Natural killer cell (primary cell): ENCODE results near the gene NDUFS6. TPM values are rescaled to one million over a fixed set of nuclear protein-coding genes. Genes with fewer than 3 reads are reported as not detected.

Source experiments
- ATAC-seq, 3 donors: fragments of 150-1000 bp in 2 of 3; fragments of 200-7000 bp in 1 of 3; cut with Tn5 transposase; 1 replicate in 1 of 3; 2 replicates in 2 of 3; pipeline ENCODE4 v1.10.0; 2021; ENCODE audit warnings: mild to moderate bottlenecking in 2 of 3, moderate library complexity in 2 of 3
- DNase-seq, 2 donors: peaks; one replicate each; pipeline versions ENCODE4 v3.0.0 to v3.0.0-alpha.2; 2013 to 2021; ENCODE audit warnings: mixed read lengths in 1 of 2
- H3K27ac ChIP-seq: one replicate; pipeline ENCODE4 v1.5.1; 2013; ENCODE audit warnings: mild to moderate bottlenecking, low read length
- H3K27me3 ChIP-seq: one replicate; pipeline ENCODE4 v1.6.1; 2013; ENCODE audit warnings: low read length; ENCODE audit not compliant: control insufficient read depth, insufficient read depth
- H3K36me3 ChIP-seq: one replicate; pipeline ENCODE4 v1.6.1; 2013; ENCODE audit warnings: low read length; ENCODE audit not compliant: control insufficient read depth, insufficient read depth
- H3K4me1 ChIP-seq: one replicate; pipeline ENCODE4 v1.6.1; 2013; ENCODE audit warnings: low read length; ENCODE audit not compliant: control insufficient read depth, insufficient read depth
- H3K4me3 ChIP-seq: one replicate; pipeline ENCODE4 v1.5.1; 2013; ENCODE audit warnings: low read length
- H3K9me3 ChIP-seq: one replicate; pipeline ENCODE4 v1.6.1; 2013; ENCODE audit warnings: low read length; ENCODE audit not compliant: control insufficient read depth, insufficient read depth
- H3K27ac Mint-ChIP-seq, 2 donors: one replicate each; pipeline ENCODE4 v1.8.0; 2022; ENCODE audit warnings: mild to moderate bottlenecking in 2 of 2, mixed read lengths in 2 of 2, moderate library complexity in 1 of 2
- H3K27me3 Mint-ChIP-seq, 2 donors: one replicate each; pipeline ENCODE4 v1.8.0; 2022; ENCODE audit warnings: low read depth in 2 of 2, mixed read lengths in 2 of 2
- H3K36me3 Mint-ChIP-seq: one replicate; pipeline ENCODE4 v1.8.0; 2022; ENCODE audit warnings: mixed read lengths
- H3K4me1 Mint-ChIP-seq, 2 donors: one replicate each; pipeline ENCODE4 v1.8.0; 2022; ENCODE audit warnings: mixed read lengths in 2 of 2
- H3K4me3 Mint-ChIP-seq: one replicate; pipeline ENCODE4 v1.8.0; 2022; ENCODE audit warnings: mild to moderate bottlenecking, moderate library complexity, mixed read lengths
- H3K9me3 Mint-ChIP-seq, 2 donors: one replicate each; pipeline ENCODE4 v1.8.0; 2022; ENCODE audit warnings: mixed read lengths in 2 of 2
- WGBS: methylation state at CpG from one replicate; pipeline ENCODE4 v1.1.7; 2013; ENCODE audit warnings: missing lambda C conversion rate; ENCODE audit not compliant: insufficient coverage; 5-methylcytosine and 5-hydroxymethylcytosine counted together
- intact Hi-C: fragments of 100-400 bp; cut with micrococcal nuclease; formaldehyde crosslinking; loops from one replicate; pipeline ENCODE4 v1.14.2; 2022
- total RNA-seq, 4 donors: library from RNA; stranded (reverse); fragments of 120-200 nt in 1 of 4; gene quantifications; one replicate each; pipeline versions ENCODE4 v1.2.3 to v1.2.4, GENCODE V29; 2013 to 2022
- TF ChIP-seq, protein P1 (sequence below): fragments of 200-600 bp; IDR thresholded peaks from one replicate; pipeline ENCODE4 v1.8.0; 2022; ENCODE audit warnings: antibody characterized with exemption

NDUFS6 gene
- total RNA-seq, 3 donors from 2014 or later (not counting 1 experiment from before 2014, with no cell fraction given) = 19.2 to 25.9 (median 22.5) TPM

DNA sequence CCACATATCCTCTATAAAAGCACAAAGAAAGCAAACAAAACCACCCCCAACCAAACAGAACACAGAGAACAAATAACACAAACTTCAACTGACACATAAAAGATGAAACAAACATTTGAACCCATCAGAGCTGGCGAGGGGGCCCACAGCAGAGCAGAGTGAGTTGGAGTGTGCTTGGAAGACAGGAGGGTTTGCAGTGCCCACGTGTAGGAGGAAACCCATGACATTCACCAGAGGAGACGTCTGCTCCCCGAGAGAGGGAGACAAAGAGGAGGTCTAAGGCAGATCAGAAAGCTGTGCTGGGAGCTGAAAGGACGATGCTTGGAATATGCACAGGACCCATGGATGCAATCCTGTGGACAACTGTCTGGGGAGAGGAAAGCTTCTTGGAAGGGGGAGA, 28.6 kb upstream of the NDUFS6 start:
- intact Hi-C loops = no loop called here
- Mint-ChIP-seq H3K4me1 (no peaks in the 10 kb centered on the region), H3K9me3 (no peaks in the 10 kb centered on the region), H3K27me3 (peaks cover 7 to 16% of the 10 kb centered on the region in 2 donors), H3K36me3 (no peaks in the 10 kb centered on the region), H3K27ac (no peak overlapping the region), H3K4me3 (no peak overlapping the region)
- 32% methylated on average over 5 of the region's 5 CpGs for WGBS
- no peaks in the 10 kb centered on the region for H3K4me1 ChIP-seq
- no peaks in the 10 kb centered on the region for H3K9me3 ChIP-seq
- TF ChIP-seq, protein P1, sequence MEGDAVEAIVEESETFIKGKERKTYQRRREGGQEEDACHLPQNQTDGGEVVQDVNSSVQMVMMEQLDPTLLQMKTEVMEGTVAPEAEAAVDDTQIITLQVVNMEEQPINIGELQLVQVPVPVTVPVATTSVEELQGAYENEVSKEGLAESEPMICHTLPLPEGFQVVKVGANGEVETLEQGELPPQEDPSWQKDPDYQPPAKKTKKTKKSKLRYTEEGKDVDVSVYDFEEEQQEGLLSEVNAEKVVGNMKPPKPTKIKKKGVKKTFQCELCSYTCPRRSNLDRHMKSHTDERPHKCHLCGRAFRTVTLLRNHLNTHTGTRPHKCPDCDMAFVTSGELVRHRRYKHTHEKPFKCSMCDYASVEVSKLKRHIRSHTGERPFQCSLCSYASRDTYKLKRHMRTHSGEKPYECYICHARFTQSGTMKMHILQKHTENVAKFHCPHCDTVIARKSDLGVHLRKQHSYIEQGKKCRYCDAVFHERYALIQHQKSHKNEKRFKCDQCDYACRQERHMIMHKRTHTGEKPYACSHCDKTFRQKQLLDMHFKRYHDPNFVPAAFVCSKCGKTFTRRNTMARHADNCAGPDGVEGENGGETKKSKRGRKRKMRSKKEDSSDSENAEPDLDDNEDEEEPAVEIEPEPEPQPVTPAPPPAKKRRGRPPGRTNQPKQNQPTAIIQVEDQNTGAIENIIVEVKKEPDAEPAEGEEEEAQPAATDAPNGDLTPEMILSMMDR = no peak
- H3K36me3 ChIP-seq = no peaks in the 10 kb centered on the region
- DNase-seq = peak in 1 of 2 donors; percentile 42
- H3K27ac ChIP-seq = no peak overlapping the region
- ATAC-seq = no peak
- no peaks in the 10 kb centered on the region for H3K27me3 ChIP-seq
- H3K4me3 ChIP-seq = no peak overlapping the region

DNA sequence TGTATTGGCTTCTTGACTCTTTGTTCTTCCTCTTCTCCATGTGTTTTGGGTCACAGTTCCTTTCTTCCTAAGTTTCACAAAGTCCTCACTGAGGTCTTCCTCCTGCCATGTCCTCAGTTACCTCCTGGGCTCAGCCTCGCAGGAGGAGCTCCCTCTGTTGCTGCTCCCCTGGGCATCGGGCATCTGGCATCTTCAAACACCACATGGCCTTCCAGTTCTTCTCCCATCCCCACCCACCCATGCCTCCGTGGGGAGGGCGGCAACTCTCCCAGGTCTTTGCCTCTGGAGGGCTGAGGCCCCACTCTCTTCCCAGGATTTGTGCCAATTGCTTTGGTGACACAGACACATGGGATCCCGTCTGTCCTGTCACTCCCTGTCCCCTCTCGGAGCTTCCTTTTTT, 24.4 kb upstream of the NDUFS6 start:
- WGBS = 87% methylated on average over 6 of the region's 6 CpGs
- Histone ChIP-seq H3K9me3 (no peaks in the 10 kb centered on the region), H3K4me1 (no peaks in the 10 kb centered on the region), H3K36me3 (no peaks in the 10 kb centered on the region), H3K4me3 (no peak overlapping the region), H3K27ac (no peak overlapping the region), H3K27me3 (no peaks in the 10 kb centered on the region)
- no peak for DNase-seq
- no peaks in the 10 kb centered on the region for H3K36me3 Mint-ChIP-seq
- peaks cover 6 to 8% of the 10 kb centered on the region in 2 donors for H3K27me3 Mint-ChIP-seq
- no peak overlapping the region for H3K4me3 Mint-ChIP-seq
- H3K27ac Mint-ChIP-seq = no peak overlapping the region
- no peaks in the 10 kb centered on the region for H3K4me1 Mint-ChIP-seq
- no peaks in the 10 kb centered on the region for H3K9me3 Mint-ChIP-seq
- no peak for ATAC-seq
- intact Hi-C loops = no loop called here
- TF ChIP-seq, protein P1 = no peak

DNA sequence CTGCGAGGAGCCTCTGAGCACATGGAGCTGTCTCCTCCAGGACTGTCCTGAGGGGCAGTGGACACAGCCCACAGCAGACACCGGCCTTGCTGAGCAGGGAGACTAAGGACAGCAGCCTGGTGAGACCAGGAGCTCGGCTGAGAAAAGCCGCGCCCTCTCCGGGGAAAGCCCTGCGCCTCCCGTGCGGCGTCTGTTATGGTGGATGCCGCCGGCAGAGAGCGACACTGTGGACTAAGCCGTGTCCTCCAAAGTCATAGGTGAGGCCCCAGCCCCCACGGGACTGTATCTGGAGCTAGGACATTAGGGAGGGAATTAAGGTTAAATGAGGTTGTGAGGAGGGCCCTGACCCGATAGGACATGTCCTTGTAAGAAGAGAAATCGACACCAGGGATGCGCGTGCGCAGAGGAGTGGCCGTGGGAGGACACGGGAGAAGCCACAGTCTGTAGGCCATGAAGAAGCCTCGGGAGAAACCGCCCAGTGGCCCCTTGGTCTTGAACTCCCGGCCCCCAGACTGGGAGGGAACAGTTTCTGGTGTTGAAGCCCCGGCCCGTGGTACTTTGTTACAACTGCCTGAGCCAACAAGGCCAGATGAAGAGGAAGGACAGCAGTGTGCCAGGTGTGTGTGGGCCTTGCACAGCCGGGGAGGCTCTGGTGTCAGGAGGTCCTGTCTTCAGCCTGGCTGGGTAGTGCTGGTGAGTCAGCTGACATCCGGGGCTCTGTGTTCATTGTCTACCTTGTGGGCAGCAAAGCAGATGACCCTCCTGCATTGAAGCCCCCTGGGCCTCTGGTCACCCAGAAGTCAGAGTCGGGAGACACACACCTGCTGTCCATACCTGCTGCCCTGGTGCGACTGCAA, 23.7 kb upstream of the NDUFS6 start:
- DNase-seq = no peak
- intact Hi-C loops = no loop called here

More for the DNA sequence above, 23.7 kb upstream of the NDUFS6 start:
- Histone ChIP-seq H3K36me3 (no peaks in the 10 kb centered on the region), H3K4me1 (no peaks in the 10 kb centered on the region), H3K9me3 (no peaks in the 10 kb centered on the region), H3K4me3 (no peak overlapping the region), H3K27me3 (no peaks in the 10 kb centered on the region), H3K27ac (no peak overlapping the region)
- H3K9me3 Mint-ChIP-seq = no peaks in the 10 kb centered on the region
- no peaks in the 10 kb centered on the region for H3K36me3 Mint-ChIP-seq
- no peak overlapping the region for H3K27ac Mint-ChIP-seq
- peaks cover 4 to 6% of the 10 kb centered on the region in 2 donors for H3K27me3 Mint-ChIP-seq
- no peaks in the 10 kb centered on the region for H3K4me1 Mint-ChIP-seq
- TF ChIP-seq, protein P1 = no peak
- 88% methylated on average over 31 of the region's 31 CpGs for WGBS
- no peak overlapping the region for H3K4me3 Mint-ChIP-seq
- ATAC-seq = no peak
